HepG2 (cell line): Measurements from ENCODE around the gene NSFL1C. TPM values are rescaled to one million over a fixed set of nuclear protein-coding genes. Genes with fewer than 3 reads are reported as not detected.
A peak's percentile ranks its signal among the peaks of the same experiment; 100 is the strongest.

Source experiments
- DNMT3B ChIP-seq: conservative IDR thresholded peaks from 2 replicates; pipeline ENCODE4 v1.6.1; 2016; ENCODE audit warnings: missing biosample characterization, control low read depth
- FOXA3 ChIP-seq: IDR thresholded peaks from 2 replicates; pipeline ENCODE4 v1.6.1; 2016; ENCODE audit warnings: missing genetic modification reagents, missing compliant biosample characterization
- GFI1 ChIP-seq: sonication (generic); formaldehyde crosslinking; IDR thresholded peaks from 2 replicates; pipeline ENCODE4 v1.5.0; 2020; ENCODE audit warnings: missing genetic modification reagents, mild to moderate bottlenecking, borderline replicate concordance
- HES4 ChIP-seq: sonication (generic); formaldehyde crosslinking; IDR thresholded peaks from 2 replicates; pipeline ENCODE4 v1.9.0; 2021; ENCODE audit warnings: mild to moderate bottlenecking, missing genetic modification reagents, borderline replicate concordance
- KDM6A ChIP-seq: IDR thresholded peaks from 2 replicates; pipeline ENCODE4 v1.6.1; 2016; ENCODE audit warnings: low read depth
- MYC ChIP-seq: sonication (generic); formaldehyde crosslinking; IDR thresholded peaks from 2 replicates; pipeline ENCODE4 v1.9.0; 2021; ENCODE audit warnings: missing genetic modification reagents, borderline replicate concordance
- NFAT5 ChIP-seq: sonication (generic); formaldehyde crosslinking; IDR thresholded peaks from 2 replicates; pipeline ENCODE4 v1.4.0; 2020; ENCODE audit warnings: missing genetic modification reagents
- PLRG1 ChIP-seq: fragments of 450-650 bp; conservative IDR thresholded peaks from 2 replicates; pipeline ENCODE4 v1.6.1; 2016
- SNAPC2 ChIP-seq: sonication (generic); formaldehyde crosslinking; IDR thresholded peaks from 2 replicates; pipeline ENCODE4 v1.8.1; 2022; ENCODE audit warnings: mild to moderate bottlenecking, missing genetic modification reagents
- SSRP1 ChIP-seq: IDR thresholded peaks from 2 replicates; pipeline ENCODE4 v1.6.1; 2016; ENCODE audit warnings: control low read depth
- STAG1 ChIP-seq: sonication (generic); formaldehyde crosslinking; IDR thresholded peaks from 2 replicates; pipeline ENCODE4 v1.4.0; 2020; ENCODE audit warnings: missing genetic modification reagents
- STAT6 ChIP-seq: sonication (generic); formaldehyde crosslinking; IDR thresholded peaks from 2 replicates; pipeline ENCODE4 v1.4.0; 2020; ENCODE audit warnings: missing genetic modification reagents, mild to moderate bottlenecking, borderline replicate concordance
- YY1 ChIP-seq: IDR thresholded peaks from 2 replicates; pipeline ENCODE4 v1.6.1; 2011; ENCODE audit warnings: low read length, low read depth, moderate library complexity, mild to moderate bottlenecking; ENCODE audit not compliant: insufficient read depth, insufficient replicate concordance
- ZBTB38 ChIP-seq: sonication (generic); formaldehyde crosslinking; IDR thresholded peaks from 2 replicates; pipeline ENCODE4 v1.5.1; 2020; ENCODE audit warnings: mild to moderate bottlenecking, missing genetic modification reagents
- ZMYM2 ChIP-seq: sonication (generic); formaldehyde crosslinking; IDR thresholded peaks from 2 replicates; pipeline ENCODE4 v1.8.0; 2022; ENCODE audit warnings: mild to moderate bottlenecking, missing genetic modification reagents
- ZNF230 ChIP-seq: sonication (generic); formaldehyde crosslinking; IDR thresholded peaks from 2 replicates; pipeline ENCODE4 v1.4.0; 2020; ENCODE audit warnings: mild to moderate bottlenecking, missing genetic modification reagents
- ZNF792 ChIP-seq: IDR thresholded peaks from 2 replicates; pipeline ENCODE4 v1.6.1; 2016
- polyA plus RNA-seq, 8 experiments: library from polyadenylated mRNA; depleted of rRNA in 3 of 8; stranded (reverse) in 7 of 8; unstranded in 1 of 8; fragments of >200 nt; fragmentation: Illumina TruSeq in 4 of 8; extraction: Trizol in 4 of 8; gene quantifications; 2 replicates each; pipeline versions ENCODE4 v1.2.1 to v1.2.3, GENCODE V29; 2011 to 2016; ENCODE audit warnings: low read depth in 4 of 8, missing spikeins in 1 of 8, mixed read lengths in 1 of 8; ENCODE audit not compliant: insufficient read depth in 1 of 8
- total RNA-seq, 5 experiments: library from RNA; depleted of rRNA; stranded (reverse); fragments of >200 nt; fragmentation: Illumina TruSeq; extraction: Trizol; gene quantifications; 2 replicates each; pipeline ENCODE4 v1.2.3, GENCODE V29; 2016; ENCODE audit warnings: low read depth in 1 of 5
- TF ChIP-seq, protein P1 (sequence below): sonication (generic); formaldehyde crosslinking; IDR thresholded peaks from 2 replicates; pipeline ENCODE4 v1.5.0; 2020; ENCODE audit warnings: mild to moderate bottlenecking, missing genetic modification reagents, moderate library complexity
- TF ChIP-seq, protein P2 (sequence below): sonication (generic); formaldehyde crosslinking; conservative IDR thresholded peaks from 2 replicates; pipeline ENCODE4 v1.4.0; 2020; ENCODE audit warnings: missing genetic modification reagents
- TF ChIP-seq, protein P3 (sequence below): sonication (generic); formaldehyde crosslinking; IDR thresholded peaks from 2 replicates; pipeline ENCODE4 v1.9.0; 2021; ENCODE audit warnings: missing genetic modification reagents, mild to moderate bottlenecking, borderline replicate concordance

The NSFL1C gene
- total and polyA plus RNA-seq, 2 of the 13 experiments (the other 11 are each of a cell fraction or from before 2014, with no cell fraction given) = 22.9 to 62.7 TPM

DNA sequence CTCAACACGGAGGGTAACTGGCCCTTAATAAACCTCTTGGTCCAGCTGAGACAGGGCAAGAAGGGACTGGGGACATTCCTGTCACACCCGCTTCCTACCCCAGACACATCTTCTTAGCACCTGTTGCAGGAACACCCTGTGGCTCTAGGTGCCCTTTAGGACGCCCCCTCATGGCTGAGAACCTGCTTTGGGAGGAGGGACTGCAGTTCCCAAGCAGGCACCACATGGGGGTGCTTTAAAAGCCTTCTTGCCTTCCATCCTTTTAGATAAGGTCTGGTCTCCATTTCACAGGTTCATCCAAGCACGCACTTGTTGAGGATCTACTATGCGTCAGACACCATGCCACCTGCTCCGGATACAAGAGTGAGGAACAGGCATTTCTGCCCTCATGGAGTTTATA lies 26.6 kb downstream of the NSFL1C start (continued):
- TF ChIP-seq NFAT5 (CRISPR knock-in tag) (no peak), FOXA3 (CRISPR knock-in tag) (no peak), MYC (CRISPR knock-in tag) (no peak), ZNF230 (CRISPR knock-in tag) (0 out of 2 replicates have a peak, but pooled peaks have one; percentile 26), SSRP1 (0 out of 2 replicates have a peak, but pooled peaks have one; percentile 35), STAG1 (peak; percentile 51), ZBTB38 (CRISPR knock-in tag) (no peak), YY1 (no peak), HES4 (CRISPR knock-in tag) (no peak), SNAPC2 (no peak), STAT6 (CRISPR knock-in tag) (no peak), GFI1 (no peak), DNMT3B (CRISPR knock-in tag) (no peak), PLRG1 (no peak), ZMYM2 (CRISPR knock-in tag) (no peak), KDM6A (CRISPR knock-in tag) (no peak), ZNF792 (CRISPR knock-in tag) (no peak)
- TF ChIP-seq, protein P1, sequence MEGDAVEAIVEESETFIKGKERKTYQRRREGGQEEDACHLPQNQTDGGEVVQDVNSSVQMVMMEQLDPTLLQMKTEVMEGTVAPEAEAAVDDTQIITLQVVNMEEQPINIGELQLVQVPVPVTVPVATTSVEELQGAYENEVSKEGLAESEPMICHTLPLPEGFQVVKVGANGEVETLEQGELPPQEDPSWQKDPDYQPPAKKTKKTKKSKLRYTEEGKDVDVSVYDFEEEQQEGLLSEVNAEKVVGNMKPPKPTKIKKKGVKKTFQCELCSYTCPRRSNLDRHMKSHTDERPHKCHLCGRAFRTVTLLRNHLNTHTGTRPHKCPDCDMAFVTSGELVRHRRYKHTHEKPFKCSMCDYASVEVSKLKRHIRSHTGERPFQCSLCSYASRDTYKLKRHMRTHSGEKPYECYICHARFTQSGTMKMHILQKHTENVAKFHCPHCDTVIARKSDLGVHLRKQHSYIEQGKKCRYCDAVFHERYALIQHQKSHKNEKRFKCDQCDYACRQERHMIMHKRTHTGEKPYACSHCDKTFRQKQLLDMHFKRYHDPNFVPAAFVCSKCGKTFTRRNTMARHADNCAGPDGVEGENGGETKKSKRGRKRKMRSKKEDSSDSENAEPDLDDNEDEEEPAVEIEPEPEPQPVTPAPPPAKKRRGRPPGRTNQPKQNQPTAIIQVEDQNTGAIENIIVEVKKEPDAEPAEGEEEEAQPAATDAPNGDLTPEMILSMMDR (CRISPR knock-in tag) = peak; percentile 61
- TF ChIP-seq, protein P2, sequence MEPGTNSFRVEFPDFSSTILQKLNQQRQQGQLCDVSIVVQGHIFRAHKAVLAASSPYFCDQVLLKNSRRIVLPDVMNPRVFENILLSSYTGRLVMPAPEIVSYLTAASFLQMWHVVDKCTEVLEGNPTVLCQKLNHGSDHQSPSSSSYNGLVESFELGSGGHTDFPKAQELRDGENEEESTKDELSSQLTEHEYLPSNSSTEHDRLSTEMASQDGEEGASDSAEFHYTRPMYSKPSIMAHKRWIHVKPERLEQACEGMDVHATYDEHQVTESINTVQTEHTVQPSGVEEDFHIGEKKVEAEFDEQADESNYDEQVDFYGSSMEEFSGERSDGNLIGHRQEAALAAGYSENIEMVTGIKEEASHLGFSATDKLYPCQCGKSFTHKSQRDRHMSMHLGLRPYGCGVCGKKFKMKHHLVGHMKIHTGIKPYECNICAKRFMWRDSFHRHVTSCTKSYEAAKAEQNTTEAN = no peak
- TF ChIP-seq, protein P3, sequence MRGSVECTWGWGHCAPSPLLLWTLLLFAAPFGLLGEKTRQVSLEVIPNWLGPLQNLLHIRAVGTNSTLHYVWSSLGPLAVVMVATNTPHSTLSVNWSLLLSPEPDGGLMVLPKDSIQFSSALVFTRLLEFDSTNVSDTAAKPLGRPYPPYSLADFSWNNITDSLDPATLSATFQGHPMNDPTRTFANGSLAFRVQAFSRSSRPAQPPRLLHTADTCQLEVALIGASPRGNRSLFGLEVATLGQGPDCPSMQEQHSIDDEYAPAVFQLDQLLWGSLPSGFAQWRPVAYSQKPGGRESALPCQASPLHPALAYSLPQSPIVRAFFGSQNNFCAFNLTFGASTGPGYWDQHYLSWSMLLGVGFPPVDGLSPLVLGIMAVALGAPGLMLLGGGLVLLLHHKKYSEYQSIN (CRISPR knock-in tag) = no peak
